DMS53 (cell line): ENCODE data around the gene EDRF1.

Experiments
- DNase-seq: peaks from one replicate; lab custom pipeline; 2025; lab: John Stamatoyannopoulos, UW

EDRF1 gene

DNA sequence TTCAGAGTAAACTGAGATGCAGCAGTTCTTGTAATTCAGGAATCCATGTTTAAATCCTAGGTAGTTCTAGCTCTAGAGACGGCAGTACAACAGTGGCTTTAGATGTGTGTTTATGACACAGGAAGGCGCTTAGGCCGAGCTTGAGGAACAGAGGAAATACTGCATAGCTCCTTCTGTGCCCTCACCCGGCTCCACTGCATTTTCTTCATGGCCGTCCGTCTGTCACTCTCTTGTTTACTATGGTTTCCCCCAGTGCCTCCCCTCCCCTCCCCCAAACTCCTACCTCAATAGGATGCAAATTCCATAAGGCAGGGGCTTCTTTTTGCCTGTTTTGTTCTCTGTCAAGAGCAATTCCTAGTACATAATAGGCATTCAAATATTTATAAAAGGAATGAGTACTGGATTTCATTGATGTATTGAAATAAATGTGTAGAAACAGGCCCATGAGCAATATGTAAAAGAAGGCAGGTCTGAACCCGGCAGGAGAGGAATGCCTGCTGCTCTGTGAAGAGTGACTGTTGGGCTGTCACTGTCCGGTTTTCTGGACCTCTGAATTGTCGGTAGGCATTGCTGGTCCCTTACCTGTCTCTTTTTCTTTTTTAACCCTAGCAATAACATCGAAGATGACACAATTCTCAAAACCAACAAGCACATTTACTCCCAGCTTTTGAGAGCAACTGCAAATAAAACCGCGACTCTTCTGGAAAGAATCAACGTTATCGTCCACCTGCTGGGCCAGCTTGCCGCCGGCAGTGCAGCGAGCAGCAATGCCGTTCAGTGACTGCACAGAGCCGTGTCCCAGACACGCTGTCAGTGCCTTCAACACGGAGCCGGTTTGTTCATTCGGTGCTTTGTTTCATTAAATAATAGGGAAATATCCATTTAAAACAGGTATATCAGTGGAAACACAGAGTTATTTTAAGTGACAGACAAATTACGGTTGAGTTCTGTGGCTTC lies 43.5 kb downstream of the EDRF1 start:
- no peak for DNase-seq

DNA sequence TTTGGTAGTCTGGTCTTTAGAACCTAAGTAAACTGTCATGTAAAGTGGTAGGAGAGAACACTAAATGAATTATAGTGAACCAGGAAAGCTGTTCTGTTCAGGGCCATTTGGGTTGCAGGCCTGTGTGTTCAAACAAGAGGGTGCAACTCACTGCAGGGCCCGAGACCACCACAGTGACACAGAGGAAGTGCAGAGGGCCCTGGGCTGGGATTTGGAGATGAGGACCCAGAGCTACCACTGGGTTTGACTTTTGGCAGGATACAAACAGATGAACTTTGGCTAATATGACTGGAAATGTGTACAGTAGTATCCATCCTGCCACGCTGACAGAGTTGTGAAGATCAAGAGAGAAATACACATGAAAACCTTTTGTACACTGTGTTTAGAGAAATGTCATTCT lies 46.3 kb downstream of the EDRF1 start:
- DNase-seq = no peak

DNA sequence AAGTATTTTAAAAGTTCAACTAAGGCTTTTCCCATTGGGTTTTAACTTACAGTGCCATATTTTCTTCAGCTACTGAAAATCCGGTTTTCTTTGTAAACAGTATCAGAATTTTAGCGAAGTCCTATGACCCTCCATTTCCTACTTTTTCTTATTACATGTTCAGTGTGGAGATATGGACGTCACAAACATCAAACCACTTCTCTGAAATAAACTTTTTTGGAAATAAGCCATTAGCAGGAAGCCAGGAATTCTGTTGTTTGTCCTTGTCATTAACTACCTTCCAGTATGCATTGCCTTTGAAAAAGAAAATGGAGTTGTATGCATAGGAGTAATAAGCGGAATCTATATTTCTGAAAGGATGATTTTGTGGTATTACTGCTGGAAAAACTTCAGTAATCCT lies 47.0 kb downstream of the EDRF1 start:
- DNase-seq = no peak

DNA sequence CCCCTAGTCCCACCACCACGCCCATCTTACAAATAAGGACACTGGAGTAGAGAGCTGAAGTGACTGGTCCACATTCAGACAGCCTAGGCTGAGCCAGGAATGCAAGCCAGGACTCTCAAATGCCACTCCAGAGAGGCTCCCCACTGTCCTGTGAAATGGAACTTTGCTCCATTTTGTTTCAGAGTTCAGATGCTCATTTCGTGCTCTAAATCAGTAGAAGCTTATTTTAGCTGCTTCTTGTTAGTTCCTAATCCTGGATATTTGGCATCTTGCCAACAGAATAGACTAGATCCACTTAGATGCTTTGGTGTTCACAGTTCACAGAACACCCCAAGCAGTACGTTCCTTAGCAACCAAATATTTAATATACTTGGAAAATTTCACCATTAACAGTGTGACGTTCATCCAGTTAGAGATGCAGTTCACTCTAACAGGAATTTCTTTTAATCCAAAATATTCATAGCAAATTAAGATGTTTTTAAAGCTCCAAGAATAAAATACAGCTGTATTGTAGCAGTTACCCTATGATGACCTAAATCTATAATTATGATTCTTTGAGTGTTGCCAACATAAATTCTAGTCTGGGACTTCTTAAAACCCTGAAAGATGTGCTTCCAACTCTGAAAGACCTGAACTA lies 48.8 kb downstream of the EDRF1 start:
- DNase-seq = peak; percentile 54

DNA sequence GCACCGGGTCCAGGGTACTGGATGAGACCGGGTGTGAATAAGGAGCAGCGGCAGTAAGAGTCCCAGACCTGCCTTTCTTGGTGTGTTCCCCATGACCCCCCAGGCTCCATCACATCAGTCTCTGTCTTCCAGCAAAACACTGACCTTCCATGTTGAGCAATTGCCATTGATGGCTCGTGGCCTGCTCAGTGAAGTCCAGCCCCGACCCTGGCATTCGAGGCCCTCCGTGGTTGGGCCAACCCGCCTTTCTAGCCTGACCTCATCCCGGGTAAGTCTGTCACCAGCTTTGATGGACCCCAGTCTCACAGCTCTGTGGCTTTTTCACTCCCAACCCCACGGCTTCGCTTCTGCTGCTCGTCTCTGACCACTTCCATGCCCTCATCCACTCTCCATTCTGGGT lies 49.7 kb downstream of the EDRF1 start:
- DNase-seq = no peak

DNA sequence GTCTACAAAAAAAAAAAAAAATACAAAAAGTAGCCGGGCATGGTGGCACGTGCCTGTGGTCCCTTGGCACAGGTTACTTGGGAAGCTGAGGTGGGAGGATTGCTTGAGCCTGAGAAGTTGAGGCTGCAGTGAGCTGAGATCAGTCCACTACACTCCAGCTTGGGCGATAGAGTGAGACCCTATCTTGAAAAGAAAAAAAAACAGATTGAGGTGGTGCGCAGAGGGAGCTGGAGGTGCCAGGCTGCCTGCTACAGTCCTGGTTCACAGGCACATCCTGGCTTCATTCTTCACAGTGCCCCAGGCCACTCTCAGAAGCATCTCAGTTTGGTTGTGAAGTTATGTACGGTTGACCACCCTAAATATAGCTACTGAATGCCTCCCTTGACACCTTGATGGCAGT lies 51.3 kb downstream of the EDRF1 start:
- no peak for DNase-seq

DNA sequence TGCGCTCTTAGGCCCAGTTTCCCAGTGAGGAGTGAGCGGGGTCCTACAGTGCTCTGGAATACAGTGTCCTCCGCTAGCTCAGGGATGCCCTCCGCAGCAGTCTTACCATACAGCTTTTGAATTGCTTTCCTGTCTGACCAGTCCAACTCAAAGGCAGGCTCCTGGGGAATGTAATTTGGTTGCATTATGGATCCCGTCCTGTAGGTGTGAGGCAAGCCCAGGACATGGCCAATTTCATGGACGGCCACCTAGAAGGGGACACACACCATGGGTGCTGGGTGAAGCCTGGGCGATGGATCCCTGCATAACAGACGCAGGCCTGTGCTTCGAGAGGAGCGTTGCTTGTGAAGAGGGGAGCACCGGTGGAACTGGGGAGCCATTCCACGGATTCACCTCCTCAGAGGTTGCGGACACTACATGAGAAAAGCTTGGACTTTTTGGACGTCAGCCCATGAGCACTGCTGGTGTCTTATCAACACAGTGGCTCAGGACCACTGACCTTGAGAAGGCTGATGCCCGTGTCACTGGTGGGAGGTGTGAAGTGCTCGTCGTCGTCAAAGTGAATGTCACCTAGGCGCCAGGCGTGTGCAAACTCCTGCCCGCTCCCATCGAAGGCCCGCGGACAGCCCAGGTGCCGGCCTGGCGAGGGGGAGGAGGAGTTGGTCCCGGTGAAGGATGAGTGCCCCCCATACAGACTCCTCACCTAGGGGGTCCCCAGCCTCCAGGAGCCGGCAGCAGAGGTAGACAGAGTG lies 52.8 kb downstream of the EDRF1 start:
- peak; percentile 8 for DNase-seq

DNA sequence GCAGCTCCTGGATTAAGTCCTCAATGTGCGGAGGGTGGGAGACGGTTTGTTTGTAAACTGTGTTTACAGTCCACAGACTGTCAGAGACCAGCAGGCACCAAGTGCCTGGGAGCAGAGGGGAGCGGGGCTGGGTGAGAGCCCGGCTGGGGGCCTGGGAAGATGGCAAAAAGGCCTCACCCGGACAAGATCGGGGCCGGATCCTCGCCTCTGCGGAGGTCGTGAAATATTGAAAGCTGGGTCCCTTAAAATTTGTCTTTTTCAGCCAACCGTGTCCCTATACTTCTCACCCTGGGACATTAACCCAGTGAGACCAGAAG lies 53.3 kb downstream of the EDRF1 start:
- no peak for DNase-seq

DNA sequence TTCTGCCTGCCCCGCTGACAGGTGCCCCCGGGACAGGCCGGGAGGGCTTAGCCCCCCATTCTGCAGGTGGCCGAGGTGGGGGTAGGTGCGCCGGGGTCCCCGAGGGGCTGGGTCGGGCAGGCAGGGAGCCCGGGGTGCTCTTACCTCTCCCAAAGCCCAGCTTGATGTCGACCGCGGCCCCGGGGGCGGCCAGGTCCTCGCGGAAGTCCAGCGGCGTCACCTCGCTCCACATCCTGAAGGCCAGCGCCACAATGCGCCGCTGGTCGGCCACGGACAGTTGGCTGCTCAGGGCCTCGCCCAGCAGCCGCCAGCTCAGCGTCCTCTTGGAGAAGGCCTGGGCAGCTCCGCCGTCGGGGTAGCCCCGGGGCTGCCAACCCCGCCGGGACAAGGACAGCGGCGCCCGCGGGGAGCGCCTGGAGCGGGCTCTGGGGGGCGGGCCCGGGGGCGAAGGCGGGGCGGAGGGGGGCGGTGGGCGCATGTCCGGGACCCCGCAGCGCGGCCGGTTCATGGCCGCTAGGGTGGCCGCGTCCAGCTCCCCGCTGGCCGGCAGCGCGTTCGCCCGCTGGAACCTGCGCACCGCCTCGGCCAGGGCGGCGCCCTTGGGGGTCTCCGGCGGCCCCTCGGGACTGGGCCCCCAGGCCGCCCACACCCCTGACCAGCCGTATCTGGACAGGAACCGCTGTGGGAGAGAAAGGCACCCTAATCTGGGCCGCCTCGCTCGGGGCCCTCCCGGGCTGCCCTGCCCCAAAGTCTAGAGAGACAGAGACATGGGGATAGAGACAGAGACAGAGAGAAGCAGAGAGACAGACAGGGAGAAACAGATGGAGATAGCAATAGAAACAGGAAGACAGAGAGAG lies 54.4 kb downstream of the EDRF1 start:
- no peak for DNase-seq

DNA sequence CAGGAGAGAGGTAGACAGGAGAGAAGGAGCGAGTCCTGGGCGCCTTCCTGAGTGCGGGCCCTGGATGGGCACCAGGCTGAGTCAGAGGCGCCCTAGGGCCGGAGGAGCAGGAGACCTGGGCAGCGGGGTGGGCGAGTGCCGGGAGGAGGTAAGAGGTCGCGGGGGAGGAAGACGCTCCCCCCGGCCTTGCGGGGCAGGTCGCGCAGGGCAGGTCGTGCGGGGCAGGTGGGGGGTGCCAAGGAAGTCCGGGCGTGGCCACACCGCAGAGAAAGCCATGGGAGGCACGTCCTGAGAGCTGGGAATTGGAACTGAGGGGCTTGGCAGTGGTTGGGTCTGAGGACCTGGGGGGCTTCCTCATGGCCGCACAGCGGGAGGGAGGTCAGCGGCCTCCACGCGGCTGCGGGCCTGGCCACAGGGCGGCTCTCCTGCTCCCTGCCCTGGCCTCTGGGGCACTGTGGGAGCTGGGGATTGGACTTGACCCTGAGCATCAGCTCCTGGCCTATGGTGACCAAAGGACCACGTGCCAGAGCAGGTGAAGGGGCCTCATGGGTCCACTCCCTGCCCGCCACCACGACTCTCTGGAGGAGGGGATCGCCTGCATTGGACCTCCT lies 55.2 kb downstream of the EDRF1 start:
- DNase-seq = no peak

DNA sequence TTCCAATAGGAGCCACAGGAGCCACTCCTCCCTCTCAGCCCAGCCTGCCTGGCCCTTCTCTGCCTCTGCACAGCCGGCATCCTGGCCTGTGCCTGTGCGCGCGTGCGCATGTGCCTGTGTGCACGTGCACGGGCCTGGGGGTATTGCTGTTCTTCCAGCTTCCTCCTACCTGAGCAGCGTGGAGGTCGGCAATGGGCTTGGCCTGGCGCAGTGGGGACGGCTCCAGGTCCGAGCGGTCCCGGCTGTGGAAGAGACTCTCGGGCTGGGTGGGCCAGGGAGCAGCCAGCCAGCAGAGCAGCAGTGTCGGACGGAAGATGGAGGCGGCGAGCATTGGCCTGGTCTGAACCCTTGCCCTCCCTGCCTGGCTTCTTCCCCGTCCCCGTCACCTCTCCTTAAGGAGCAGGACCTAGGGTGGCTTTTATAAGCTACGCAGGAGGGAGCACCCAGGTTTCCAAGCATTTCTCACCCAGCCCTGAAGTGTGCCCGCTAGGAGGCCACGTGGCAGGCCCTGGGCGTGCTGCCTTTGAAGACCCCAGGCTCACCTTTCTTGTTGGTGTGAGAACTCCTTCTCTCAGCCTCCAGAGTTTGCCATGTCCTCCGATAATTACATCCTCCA lies 56.1 kb downstream of the EDRF1 start, which contains the start of gene MMP21:
MMP21 (minus strand) TSS at position 331 of the 616 bp plus-strand sequence; CDS start at position 331, 0 bp downstream.
- peak; percentile 11 for DNase-seq

DNA sequence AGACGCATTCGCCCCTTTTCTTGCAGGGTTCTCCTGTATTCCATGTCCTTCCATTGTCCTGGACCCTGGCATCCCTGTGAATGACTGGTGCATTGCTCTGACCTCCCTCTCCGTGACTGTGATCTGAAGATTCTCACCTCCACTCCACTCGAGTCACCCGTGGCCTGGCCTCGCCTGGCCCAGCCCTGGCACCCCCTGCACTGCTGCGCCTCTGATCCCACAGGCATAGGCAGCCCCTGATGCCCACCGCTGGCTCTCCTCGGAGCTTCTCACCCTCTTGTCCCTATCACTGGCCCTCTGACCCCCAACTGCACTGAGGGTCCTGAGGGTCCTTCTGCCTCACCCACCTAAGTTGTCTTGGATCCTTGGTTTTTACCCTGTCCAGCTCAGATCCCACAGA lies 58.3 kb downstream of the EDRF1 start:
- no peak for DNase-seq

DNA sequence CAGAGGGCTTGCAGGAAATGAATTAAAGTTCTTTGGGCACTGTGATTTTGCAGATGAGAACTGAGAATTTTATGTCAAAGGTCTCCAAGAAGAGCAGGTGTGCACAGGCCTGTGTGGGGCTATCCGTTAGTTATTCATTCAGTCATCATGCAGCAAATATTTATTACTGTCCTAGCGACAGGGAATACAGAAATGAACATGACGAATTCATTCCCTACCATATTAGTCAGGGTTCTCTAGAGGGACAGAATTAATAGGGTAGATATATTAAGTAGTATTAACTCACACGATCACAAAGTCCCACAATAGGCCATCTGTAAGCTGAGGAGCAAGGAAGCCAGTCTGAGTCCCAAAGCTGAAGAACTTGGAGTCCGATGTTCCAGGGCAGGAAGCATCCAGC lies 59.0 kb downstream of the EDRF1 start:
- DNase-seq = no peak

DNA sequence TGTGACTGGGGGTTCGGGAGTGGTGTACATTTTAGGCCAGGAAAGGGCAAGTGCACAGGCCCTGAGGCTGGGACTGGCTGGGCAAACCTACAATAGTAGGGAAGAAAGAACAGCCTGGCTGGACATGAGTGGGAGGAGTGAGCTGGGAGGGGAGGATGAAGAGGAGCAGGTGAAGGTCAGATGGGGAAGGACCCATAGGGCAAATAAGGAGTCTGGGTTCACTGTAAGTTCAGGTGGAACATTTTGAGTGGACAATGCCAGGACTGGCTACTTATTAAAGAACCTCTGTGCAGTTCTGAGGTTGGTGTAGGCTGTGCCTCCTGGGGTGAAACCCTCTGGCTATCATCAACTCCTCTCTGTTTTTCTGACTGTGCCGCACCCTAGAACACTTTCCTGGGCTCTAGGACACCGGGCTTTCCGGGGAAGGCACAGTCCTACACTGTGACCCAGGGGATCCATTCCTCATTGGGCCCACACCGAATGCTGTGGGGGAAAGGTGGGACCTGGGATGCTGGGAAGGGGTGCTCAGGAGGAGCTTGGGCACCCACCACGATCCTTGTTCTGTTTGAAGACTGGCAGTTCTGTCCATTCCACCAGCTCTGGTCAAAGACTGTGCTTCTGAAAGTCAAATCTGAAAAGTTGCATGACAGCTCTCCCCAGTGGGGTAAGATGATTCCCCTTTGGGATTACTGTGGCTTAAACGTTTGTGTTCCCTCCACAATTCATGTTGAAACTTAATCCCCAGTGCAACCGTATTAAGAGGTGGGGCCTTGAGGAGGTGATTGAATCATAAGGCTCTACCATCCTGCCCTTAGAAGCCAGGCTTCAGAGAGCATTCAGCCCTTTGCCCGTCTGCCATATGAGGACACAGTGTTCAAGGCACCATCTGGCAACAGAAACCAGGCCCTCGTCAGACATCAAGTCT lies 60.2 kb downstream of the EDRF1 start:
- no peak for DNase-seq

DNA sequence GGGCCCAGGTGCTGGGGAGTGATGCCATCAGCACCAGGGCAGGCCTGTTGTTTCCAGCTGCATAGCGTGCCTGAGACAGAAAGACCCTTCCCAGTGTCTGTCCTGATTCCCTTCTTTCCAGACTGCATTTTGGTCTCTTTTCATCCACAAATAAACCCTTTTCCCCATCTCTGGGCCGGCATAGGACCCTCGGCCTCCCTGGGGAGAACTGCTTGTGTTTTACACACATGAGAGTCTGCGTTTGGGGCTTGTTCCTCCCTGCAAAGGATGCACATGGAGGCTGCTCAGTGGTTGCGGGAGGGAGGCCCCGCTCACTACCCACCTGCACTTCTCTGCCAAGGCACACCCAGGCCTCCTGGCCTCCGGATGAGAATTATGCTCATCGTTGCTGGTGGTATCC lies 61.9 kb downstream of the EDRF1 start:
- no peak for DNase-seq

DNA sequence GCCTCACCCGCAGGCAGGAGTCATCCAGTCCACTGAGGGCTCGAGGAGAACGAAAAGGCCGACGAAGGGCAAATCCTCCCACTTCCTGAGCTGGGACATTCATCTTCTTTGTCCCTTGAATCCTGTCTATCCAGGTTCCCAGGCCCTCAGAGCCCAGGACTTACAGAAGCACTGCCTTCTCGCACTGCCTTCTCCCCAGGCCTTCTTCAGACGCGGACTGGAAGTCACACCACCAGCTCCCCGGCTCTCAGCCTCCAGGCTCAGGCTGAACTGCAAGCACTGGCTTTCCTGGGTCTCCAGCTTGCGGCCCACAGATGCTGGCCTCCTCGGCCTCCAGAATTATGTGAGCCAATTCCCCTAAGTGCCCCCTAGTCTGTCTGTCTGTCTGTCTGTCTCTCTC lies 62.5 kb downstream of the EDRF1 start:
- no peak for DNase-seq

DNA sequence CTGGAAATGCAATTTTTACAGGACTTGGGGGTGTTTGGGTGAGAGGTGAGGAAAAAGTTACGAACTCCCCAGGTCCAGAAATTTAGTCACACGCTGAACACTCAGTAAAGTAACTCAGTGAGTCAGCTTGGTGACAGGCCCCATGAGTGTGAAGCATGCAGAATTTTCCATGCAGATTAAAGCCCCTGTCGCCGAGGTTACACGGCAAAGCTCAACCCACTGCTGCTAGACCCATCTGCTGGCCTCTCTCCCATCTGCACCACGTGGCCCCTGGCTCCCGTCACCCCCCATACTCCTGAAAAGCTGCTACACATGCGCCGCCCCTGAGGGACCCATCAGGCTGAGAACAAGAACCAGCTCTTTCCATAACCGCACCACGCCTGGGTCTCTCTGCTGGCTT lies 63.1 kb downstream of the EDRF1 start:
- no peak for DNase-seq

DNA sequence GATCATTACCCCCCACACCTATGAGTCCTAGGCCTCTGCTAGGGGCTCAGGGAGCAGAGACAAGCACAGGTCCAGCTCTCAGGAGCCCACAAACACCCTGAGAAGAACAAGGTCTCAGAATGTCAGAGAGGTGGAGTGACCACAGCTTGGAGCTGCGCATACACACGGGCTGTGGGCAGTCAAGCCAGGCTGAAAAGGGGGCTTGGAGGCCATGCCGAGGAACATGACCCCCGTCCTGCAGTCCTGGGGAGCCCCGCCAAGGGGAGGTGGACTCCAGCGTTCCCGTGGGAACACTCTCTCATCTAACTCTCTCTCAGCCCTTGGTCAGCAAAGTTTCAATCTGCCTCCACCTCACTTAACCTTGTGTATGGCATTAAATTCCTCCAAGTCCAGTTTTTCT lies 63.9 kb downstream of the EDRF1 start:
- no peak for DNase-seq

DNA sequence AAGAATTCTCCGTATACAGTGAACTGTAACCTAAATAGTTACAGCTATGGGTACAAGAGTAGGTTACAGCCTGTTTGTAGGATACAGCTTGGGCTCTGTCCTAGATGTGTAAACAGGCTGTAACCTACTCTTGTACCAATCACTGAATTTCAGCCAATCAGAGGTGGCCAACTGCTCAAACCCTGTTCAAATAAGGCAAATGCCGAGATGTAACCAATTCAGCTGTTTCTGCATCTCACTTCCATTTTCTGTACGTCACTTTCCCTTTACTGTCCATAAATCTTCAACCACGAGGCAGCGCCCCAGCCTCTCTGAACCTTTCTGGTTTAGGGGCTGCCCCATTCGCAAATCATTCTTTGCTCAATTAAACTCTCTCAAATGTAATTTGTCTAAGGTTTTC lies 64.4 kb downstream of the EDRF1 start:
- no peak for DNase-seq

DNA sequence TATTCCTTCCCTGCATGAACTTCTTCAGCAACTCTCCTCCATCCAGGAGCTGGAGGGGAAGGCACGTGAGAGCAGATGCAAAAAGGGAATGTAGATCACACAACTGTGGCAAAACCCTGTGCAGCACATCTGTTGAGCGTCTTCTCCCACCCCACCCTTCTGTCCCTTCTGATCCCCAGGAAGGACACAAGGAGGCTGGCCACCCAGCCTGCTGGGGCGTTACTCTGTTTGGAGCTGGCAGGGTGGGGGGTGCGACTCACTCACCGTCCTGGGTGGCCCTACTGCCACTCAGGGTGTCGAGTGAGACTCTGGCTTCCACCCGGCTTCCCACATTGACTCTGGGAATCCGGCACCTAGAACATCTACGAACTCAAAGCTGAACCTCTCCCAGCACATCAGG lies 66.3 kb downstream of the EDRF1 start:
- DNase-seq = no peak
